ENCODE results near the gene KCNJ3.

KCNJ3 gene

GRCh38 chr2:154771664-154772284 lies 73.3 kb downstream of the KCNJ3 start:
- no peaks in the 10 kb centered on the region for H3K79me2 ChIP-seq (ENCODE audit: low read length)
- no peak overlapping the region for H3K4me2 ChIP-seq (ENCODE audit: low read length)
- no peaks in the 10 kb centered on the region for H3K4me1 ChIP-seq (ENCODE audit: low read length)
- no peaks in the 10 kb centered on the region for H4K20me1 ChIP-seq (ENCODE audit: insufficient read depth, low read length)
- TF ChIP-seq EZH2phosphoT487 (IDR thresholded peaks at IDR 0.05; ENCODE audit: low read depth) (no peak), CTCF (IDR thresholded peaks at IDR 0.05; ENCODE audit: low read depth, low read length) (no peak)
- no peaks in the 10 kb centered on the region for H3K27me3 ChIP-seq (ENCODE audit: low read depth, low read length)
- H3K36me3 ChIP-seq (replicated peaks; ENCODE audit: low read depth, low read length) = no peaks in the 10 kb centered on the region
- no peak overlapping the region for H2AFZ ChIP-seq (ENCODE audit: low read depth, low read length)
- no peaks in the 10 kb centered on the region for H3K9me3 ChIP-seq (ENCODE audit: insufficient read depth, low read length)
- no peak overlapping the region for H3K9ac ChIP-seq (ENCODE audit: low read length)
- no peak overlapping the region for H3K27ac ChIP-seq (ENCODE audit: low read length)
- no peak overlapping the region for H3K4me3 ChIP-seq (ENCODE audit: low read length)

- TF ChIP-seq EZH2phosphoT487 (IDR thresholded peaks at IDR 0.05; ENCODE audit: low read depth) = no peak
- TF ChIP-seq CTCF (IDR thresholded peaks at IDR 0.05; ENCODE audit: low read depth, low read length) = no peak
- H3K9me3 ChIP-seq (ENCODE audit: insufficient read depth, low read length) = no peaks in the 10 kb centered on the region
- no peaks in the 10 kb centered on the region for H4K20me1 ChIP-seq (ENCODE audit: insufficient read depth, low read length)
- no peak overlapping the region for H3K9ac ChIP-seq (ENCODE audit: low read length)
- no peaks in the 10 kb centered on the region for H3K27me3 ChIP-seq (ENCODE audit: low read depth, low read length)
- H2AFZ ChIP-seq (ENCODE audit: low read depth, low read length) = no peak overlapping the region
- no peak overlapping the region for H3K4me3 ChIP-seq (ENCODE audit: low read length)
- no peaks in the 10 kb centered on the region for H3K79me2 ChIP-seq (ENCODE audit: low read length)
- no peak overlapping the region for H3K27ac ChIP-seq (ENCODE audit: low read length)
- no peak overlapping the region for H3K4me2 ChIP-seq (ENCODE audit: low read length)
- no peaks in the 10 kb centered on the region for H3K4me1 ChIP-seq (ENCODE audit: low read length)
- no peaks in the 10 kb centered on the region for H3K36me3 ChIP-seq (replicated peaks; ENCODE audit: low read depth, low read length)
These were observed 78.3 kb downstream of the KCNJ3 start for GRCh38 chr2:154776825-154777224.

GRCh38 chr2:154794406-154794805 lies 95.9 kb downstream of the KCNJ3 start:
- TF ChIP-seq EZH2phosphoT487 (IDR thresholded peaks at IDR 0.05; ENCODE audit: low read depth) = no peak
- TF ChIP-seq CTCF (IDR thresholded peaks at IDR 0.05; ENCODE audit: low read depth, low read length) = no peak
- H3K27me3 ChIP-seq (ENCODE audit: low read depth, low read length) = no peaks in the 10 kb centered on the region

GRCh38 chr2:154795651-154796050 lies 97.2 kb downstream of the KCNJ3 start:
- no peaks in the 10 kb centered on the region for H3K4me1 ChIP-seq (ENCODE audit: low read length)
- H3K27me3 ChIP-seq (ENCODE audit: low read depth, low read length) = no peaks in the 10 kb centered on the region
- no peak overlapping the region for H3K4me2 ChIP-seq (ENCODE audit: low read length)
- H3K9ac ChIP-seq (ENCODE audit: low read length) = no peak overlapping the region
- H4K20me1 ChIP-seq (ENCODE audit: insufficient read depth, low read length) = no peaks in the 10 kb centered on the region
- TF ChIP-seq CTCF (IDR thresholded peaks at IDR 0.05; ENCODE audit: low read depth, low read length) = no peak
- TF ChIP-seq EZH2phosphoT487 (IDR thresholded peaks at IDR 0.05; ENCODE audit: low read depth) = no peak
- H2AFZ ChIP-seq (ENCODE audit: low read depth, low read length) = no peak overlapping the region
- H3K9me3 ChIP-seq (ENCODE audit: insufficient read depth, low read length) = no peaks in the 10 kb centered on the region
- no peaks in the 10 kb centered on the region for H3K36me3 ChIP-seq (replicated peaks; ENCODE audit: low read depth, low read length)
- no peaks in the 10 kb centered on the region for H3K79me2 ChIP-seq (ENCODE audit: low read length)
- H3K4me3 ChIP-seq (ENCODE audit: low read length) = no peak overlapping the region
- no peak overlapping the region for H3K27ac ChIP-seq (ENCODE audit: low read length)

More at GRCh38 chr2:154794406-154794805, 95.9 kb downstream of the KCNJ3 start:
- H4K20me1 ChIP-seq (ENCODE audit: insufficient read depth, low read length) = no peaks in the 10 kb centered on the region
- H3K27ac ChIP-seq (ENCODE audit: low read length) = no peak overlapping the region
- no peak overlapping the region for H2AFZ ChIP-seq (ENCODE audit: low read depth, low read length)
- no peak overlapping the region for H3K4me3 ChIP-seq (ENCODE audit: low read length)
- no peak overlapping the region for H3K9ac ChIP-seq (ENCODE audit: low read length)
- no peaks in the 10 kb centered on the region for H3K9me3 ChIP-seq (ENCODE audit: insufficient read depth, low read length)
- no peak overlapping the region for H3K4me2 ChIP-seq (ENCODE audit: low read length)
- H3K4me1 ChIP-seq (ENCODE audit: low read length) = no peaks in the 10 kb centered on the region
- H3K36me3 ChIP-seq (replicated peaks; ENCODE audit: low read depth, low read length) = no peaks in the 10 kb centered on the region
- H3K79me2 ChIP-seq (ENCODE audit: low read length) = no peaks in the 10 kb centered on the region
